ENCODE measurements around the gene SSX3.
"Not testable (repeated sequence)": the region's sequence is repeated elsewhere in the genome, so short reads cannot be mapped to it uniquely, and the experiment has no call there.

GRCh38 chrX:48397825-48398224, 41.3 kb upstream of the SSX3 start:
- TF ChIP-seq MAX (CRISPR knock-in tag; IDR thresholded peaks at IDR 0.05); CTCF (IDR thresholded peaks at IDR 0.05); FOXJ3 (CRISPR knock-in tag; IDR thresholded peaks at IDR 0.05; ENCODE audit: borderline replicate concordance); ZSCAN18 (CRISPR knock-in tag; IDR thresholded peaks at IDR 0.05): not testable (repeated sequence)
- TF ChIP-seq, protein P1, sequence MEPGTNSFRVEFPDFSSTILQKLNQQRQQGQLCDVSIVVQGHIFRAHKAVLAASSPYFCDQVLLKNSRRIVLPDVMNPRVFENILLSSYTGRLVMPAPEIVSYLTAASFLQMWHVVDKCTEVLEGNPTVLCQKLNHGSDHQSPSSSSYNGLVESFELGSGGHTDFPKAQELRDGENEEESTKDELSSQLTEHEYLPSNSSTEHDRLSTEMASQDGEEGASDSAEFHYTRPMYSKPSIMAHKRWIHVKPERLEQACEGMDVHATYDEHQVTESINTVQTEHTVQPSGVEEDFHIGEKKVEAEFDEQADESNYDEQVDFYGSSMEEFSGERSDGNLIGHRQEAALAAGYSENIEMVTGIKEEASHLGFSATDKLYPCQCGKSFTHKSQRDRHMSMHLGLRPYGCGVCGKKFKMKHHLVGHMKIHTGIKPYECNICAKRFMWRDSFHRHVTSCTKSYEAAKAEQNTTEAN (CRISPR knock-in tag; IDR thresholded peaks at IDR 0.05) = not testable (repeated sequence)

Measured in WTC11 (cell line).